GM23338 (cell line): ENCODE measurements around the gene FAM13A.
"Not testable (repeated sequence)": the region's sequence is repeated elsewhere in the genome, so short reads cannot be mapped to it uniquely, and the experiment has no call there.

Experiments
- CREB1 ChIP-seq: fragments of 250-450 bp; sonication (Bioruptor Pico); IDR thresholded peaks from 2 replicates; pipeline ENCODE4 v1.5.0; 2020; ENCODE audit warnings: low read depth, mild to moderate bottlenecking, moderate library complexity
- EZH2 ChIP-seq: fragments of 200-600 bp; sonication (generic); IDR thresholded peaks from one replicate; pipeline ENCODE4 v1.8.0; 2017; ENCODE audit warnings: antibody characterized with exemption, mild to moderate bottlenecking, low read depth; ENCODE audit not compliant: unreplicated experiment
- EZH2phosphoT487 ChIP-seq: fragments of 200-600 bp; sonication (generic); IDR thresholded peaks from one replicate; pipeline ENCODE4 v1.8.1; 2018; ENCODE audit warnings: antibody characterized with exemption; ENCODE audit not compliant: unreplicated experiment
- POLR2AphosphoS5 ChIP-seq: IDR thresholded peaks from 2 replicates; pipeline ENCODE4 v1.6.1; 2016; ENCODE audit warnings: antibody characterized with exemption, low read depth
- ZNF114 ChIP-seq: fragments of 250-450 bp; sonication (Bioruptor Pico); IDR thresholded peaks from 2 replicates; pipeline ENCODE4 v1.5.0; 2020; ENCODE audit warnings: mild to moderate bottlenecking, moderate library complexity
- TF ChIP-seq, protein P1 (sequence below), 2 experiments: fragments of 200-600 bp in 1 of 2; sonication (generic) in 1 of 2; conservative IDR thresholded peaks; 2 replicates each; pipeline versions ENCODE4 v1.5.1 to v1.6.1; 2016 to 2017; ENCODE audit warnings: antibody characterized with exemption in 2 of 2, low read depth in 2 of 2, mild to moderate bottlenecking in 2 of 2, moderate library complexity in 1 of 2

DNA sequence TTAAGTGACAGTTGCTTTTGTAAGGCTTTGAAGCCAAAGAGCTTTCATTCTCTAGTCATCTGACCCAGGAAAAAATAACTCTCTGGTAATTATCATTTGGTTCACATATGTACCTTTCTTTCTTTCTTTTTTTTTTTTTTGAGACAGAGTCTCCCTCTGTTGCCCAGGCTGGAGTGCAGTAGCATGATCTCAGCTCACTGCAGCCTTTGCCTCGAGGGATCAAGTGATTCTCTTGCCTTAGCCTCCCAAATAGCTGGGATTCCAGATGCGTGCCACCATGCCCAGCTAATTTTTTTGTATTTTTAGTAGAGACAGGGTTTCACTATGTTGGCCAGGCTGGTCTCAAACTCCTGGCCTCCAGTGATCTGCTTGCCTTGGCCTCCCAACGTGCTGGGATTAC lies 169.6 kb downstream of the FAM13A start:
- TF ChIP-seq, protein P1, sequence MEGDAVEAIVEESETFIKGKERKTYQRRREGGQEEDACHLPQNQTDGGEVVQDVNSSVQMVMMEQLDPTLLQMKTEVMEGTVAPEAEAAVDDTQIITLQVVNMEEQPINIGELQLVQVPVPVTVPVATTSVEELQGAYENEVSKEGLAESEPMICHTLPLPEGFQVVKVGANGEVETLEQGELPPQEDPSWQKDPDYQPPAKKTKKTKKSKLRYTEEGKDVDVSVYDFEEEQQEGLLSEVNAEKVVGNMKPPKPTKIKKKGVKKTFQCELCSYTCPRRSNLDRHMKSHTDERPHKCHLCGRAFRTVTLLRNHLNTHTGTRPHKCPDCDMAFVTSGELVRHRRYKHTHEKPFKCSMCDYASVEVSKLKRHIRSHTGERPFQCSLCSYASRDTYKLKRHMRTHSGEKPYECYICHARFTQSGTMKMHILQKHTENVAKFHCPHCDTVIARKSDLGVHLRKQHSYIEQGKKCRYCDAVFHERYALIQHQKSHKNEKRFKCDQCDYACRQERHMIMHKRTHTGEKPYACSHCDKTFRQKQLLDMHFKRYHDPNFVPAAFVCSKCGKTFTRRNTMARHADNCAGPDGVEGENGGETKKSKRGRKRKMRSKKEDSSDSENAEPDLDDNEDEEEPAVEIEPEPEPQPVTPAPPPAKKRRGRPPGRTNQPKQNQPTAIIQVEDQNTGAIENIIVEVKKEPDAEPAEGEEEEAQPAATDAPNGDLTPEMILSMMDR (conservative IDR thresholded peaks at IDR 0.05; ENCODE audit: low read depth in 2 of 2): not testable (repeated sequence)
- not testable (repeated sequence) for TF ChIP-seq ZNF114, POLR2AphosphoS5, EZH2phosphoT487, CREB1, EZH2
